ENCODE results near the gene TTI1.

DNA sequence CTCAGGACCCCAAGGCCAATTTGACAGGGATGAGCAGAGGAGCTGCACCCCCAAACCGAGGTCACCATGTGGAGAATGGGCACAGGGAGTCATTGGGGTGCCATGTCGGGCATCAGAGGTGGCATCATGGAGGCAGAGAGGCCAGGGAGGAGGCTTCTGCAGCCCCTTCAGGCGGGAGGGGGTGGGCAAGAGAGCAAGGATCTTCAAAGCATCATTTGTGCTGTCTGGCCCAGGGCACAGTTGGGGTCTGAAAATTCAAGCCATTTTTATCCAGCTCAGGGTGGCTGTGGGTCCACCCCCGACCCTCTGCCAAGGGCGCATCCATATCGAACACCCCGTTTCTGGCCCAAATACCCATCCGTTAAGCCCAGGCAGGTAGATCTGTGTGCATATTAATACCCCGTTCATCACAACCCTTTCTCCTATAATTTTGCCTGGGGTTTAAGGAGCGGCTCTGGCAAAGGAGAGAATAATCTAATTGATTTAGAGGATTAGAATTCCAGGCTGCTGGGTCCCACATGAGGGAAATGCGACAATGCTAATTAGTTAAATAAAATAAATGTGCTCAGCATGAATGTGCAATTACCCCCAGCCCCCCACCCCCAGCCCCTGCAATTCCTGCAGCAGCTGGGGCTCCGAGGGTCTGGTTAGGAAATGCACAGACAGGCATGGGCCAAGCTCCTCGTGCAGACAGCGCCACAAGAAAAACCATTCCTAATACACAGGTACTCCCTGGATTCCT lies 98.5 kb downstream of the TTI1 start:
- TF ChIP-seq, protein P1, sequence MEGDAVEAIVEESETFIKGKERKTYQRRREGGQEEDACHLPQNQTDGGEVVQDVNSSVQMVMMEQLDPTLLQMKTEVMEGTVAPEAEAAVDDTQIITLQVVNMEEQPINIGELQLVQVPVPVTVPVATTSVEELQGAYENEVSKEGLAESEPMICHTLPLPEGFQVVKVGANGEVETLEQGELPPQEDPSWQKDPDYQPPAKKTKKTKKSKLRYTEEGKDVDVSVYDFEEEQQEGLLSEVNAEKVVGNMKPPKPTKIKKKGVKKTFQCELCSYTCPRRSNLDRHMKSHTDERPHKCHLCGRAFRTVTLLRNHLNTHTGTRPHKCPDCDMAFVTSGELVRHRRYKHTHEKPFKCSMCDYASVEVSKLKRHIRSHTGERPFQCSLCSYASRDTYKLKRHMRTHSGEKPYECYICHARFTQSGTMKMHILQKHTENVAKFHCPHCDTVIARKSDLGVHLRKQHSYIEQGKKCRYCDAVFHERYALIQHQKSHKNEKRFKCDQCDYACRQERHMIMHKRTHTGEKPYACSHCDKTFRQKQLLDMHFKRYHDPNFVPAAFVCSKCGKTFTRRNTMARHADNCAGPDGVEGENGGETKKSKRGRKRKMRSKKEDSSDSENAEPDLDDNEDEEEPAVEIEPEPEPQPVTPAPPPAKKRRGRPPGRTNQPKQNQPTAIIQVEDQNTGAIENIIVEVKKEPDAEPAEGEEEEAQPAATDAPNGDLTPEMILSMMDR (IDR thresholded peaks at IDR 0.05) = no peak
- TF ChIP-seq POLR2A (IDR thresholded peaks at IDR 0.05) = no peak
- TF ChIP-seq POLR2AphosphoS5 (IDR thresholded peaks at IDR 0.05) = no peak
- no peak for TF ChIP-seq EP300 (IDR thresholded peaks at IDR 0.05; ENCODE audit: low read depth)
